ENCODE results near the gene CLK3.

Gene CLK3

DNA sequence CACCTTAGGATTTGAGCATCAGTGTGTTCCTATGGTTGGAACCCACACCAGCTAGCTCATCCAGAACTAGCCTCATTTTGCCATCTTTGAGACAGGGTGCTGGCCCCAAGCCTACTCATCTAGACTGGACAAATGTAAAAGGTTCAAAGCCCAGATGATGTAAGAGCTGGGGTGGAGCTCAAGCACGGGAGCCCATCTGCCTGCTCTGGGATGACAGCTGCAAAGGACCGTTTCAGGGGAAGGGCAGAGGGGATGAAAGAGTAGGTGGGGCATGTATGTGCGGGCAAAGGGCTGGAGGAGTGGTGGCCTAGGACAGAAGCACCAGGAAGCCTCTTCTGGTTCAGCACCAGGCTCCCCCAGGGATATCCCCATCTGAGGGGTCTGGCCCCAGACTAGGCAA is 15.8 kb downstream of the CLK3 start:
- TF ChIP-seq, protein P1, sequence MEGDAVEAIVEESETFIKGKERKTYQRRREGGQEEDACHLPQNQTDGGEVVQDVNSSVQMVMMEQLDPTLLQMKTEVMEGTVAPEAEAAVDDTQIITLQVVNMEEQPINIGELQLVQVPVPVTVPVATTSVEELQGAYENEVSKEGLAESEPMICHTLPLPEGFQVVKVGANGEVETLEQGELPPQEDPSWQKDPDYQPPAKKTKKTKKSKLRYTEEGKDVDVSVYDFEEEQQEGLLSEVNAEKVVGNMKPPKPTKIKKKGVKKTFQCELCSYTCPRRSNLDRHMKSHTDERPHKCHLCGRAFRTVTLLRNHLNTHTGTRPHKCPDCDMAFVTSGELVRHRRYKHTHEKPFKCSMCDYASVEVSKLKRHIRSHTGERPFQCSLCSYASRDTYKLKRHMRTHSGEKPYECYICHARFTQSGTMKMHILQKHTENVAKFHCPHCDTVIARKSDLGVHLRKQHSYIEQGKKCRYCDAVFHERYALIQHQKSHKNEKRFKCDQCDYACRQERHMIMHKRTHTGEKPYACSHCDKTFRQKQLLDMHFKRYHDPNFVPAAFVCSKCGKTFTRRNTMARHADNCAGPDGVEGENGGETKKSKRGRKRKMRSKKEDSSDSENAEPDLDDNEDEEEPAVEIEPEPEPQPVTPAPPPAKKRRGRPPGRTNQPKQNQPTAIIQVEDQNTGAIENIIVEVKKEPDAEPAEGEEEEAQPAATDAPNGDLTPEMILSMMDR (IDR thresholded peaks at IDR 0.05; ENCODE audit: control insufficient read depth, extremely low read depth, insufficient read depth), result no peak
- H3K4me3 ChIP-seq (ENCODE audit: low read depth, low read length), result no peak overlapping the region
- no peak for DNase-seq (ENCODE audit: low read depth)

DNA sequence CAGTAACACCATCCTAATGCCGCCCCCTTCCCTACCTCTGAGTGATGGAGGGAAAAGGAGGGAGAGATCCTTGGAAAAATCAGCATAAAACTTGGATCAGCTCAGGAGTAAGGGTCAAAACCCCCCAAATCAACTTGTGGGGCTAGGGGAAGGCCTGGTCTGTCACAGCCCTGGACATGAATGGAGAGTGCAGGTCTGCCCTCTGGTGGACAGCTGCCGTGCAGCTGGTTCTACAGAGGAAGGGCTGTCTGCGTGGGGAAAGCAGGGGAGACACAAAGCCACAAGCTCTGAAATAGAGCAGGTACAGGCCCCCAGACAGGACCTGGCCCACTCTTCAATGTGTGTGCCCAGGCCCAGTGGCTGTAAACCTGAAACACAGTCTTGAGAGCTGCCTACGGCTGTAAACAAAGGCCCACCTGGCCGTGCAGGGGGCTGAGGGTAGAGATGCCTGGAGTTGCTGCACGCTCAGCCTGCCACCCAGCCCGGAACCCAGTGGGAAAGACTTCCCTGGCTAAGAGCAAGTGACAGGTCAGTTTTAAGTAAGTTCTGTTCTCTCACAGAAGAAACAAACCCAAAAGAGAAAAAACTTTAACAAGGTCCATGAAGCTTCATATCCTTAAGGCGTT is 16.4 kb downstream of the CLK3 start:
- TF ChIP-seq, protein P1 (IDR thresholded peaks at IDR 0.05; ENCODE audit: control insufficient read depth, extremely low read depth, insufficient read depth), result peak; percentile 87
- no peak overlapping the region for H3K4me3 ChIP-seq (ENCODE audit: low read depth, low read length)
- DNase-seq (ENCODE audit: low read depth), result no peak

GRCh38 chr15:74632601-74633000 is 17.0 kb downstream of the CLK3 start:
- TF ChIP-seq, protein P1 (IDR thresholded peaks at IDR 0.05; ENCODE audit: control insufficient read depth, extremely low read depth, insufficient read depth), result no peak
- no peak overlapping the region for H3K4me3 ChIP-seq (ENCODE audit: low read depth, low read length)
- DNase-seq (ENCODE audit: low read depth), result no peak

DNA sequence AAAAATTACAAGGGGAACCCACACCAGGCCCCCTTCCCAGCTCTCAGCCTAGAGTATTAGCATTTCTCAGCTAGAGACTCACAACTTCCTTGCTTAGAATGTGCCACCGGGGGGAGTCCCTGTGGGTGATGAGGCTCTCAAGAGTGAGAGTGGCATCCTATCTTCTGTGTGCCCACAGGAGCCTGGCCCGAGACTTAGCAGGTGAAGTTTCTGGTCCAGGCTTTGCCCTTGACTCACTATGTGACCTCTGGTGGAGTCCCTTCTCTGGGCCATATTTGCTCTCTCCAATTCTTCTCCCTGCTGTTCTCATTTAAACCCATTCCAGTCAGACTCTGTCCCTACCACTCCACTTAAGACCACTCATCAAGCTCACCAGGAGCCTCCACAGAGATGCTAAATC is 18.1 kb downstream of the CLK3 start:
- TF ChIP-seq, protein P1 (IDR thresholded peaks at IDR 0.05; ENCODE audit: control insufficient read depth, extremely low read depth, insufficient read depth), result no peak
- no peak for DNase-seq (ENCODE audit: low read depth)
- no peak overlapping the region for H3K4me3 ChIP-seq (ENCODE audit: low read depth, low read length)

GRCh38 chr15:74635228-74635627 is 19.6 kb downstream of the CLK3 start:
- no peak for DNase-seq (ENCODE audit: low read depth)
- no peak overlapping the region for H3K4me3 ChIP-seq (ENCODE audit: low read depth, low read length)
- TF ChIP-seq, protein P1 (IDR thresholded peaks at IDR 0.05; ENCODE audit: control insufficient read depth, extremely low read depth, insufficient read depth), result peak; percentile 98

DNA sequence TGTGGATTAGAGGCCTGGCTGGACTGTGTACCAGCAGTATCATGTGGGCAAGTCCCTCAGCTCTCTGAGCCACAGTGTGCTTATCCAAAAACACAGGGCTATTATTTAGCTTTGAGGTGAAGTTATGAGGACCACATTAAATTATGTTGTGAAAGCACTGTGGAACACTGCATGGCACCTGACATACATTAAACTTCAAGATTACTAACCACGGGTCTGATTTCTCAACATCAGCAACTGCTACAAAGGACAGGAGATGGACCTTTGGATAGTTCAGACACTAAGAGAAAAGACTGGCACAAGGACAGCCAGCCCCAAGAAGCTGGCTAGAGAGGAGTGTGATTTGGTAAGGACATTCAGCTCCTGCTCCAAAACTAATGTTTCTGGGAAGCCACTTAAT is 21.3 kb downstream of the CLK3 start:
- TF ChIP-seq, protein P1 (IDR thresholded peaks at IDR 0.05; ENCODE audit: control insufficient read depth, extremely low read depth, insufficient read depth), result no peak
- H3K4me3 ChIP-seq (ENCODE audit: low read depth, low read length), result no peak overlapping the region
- DNase-seq (ENCODE audit: low read depth), result no peak

- H3K4me3 ChIP-seq (ENCODE audit: low read depth, low read length), result no peak overlapping the region
- no peak for DNase-seq (ENCODE audit: low read depth)
- TF ChIP-seq, protein P1 (IDR thresholded peaks at IDR 0.05; ENCODE audit: control insufficient read depth, extremely low read depth, insufficient read depth), result no peak
Observed at GRCh38 chr15:74641151-74641550, 25.5 kb downstream of the CLK3 start.

Data from LNCaP clone FGC (cell line).